PC-3 (cell line): ENCODE results near the gene SERINC1. TPM values are rescaled to one million over a fixed set of nuclear protein-coding genes. Genes with fewer than 3 reads are reported as not detected.

Experiments
- total RNA-seq: library from RNA; depleted of rRNA; stranded (reverse); fragments of >200 nt; gene quantifications from 2 replicates; pipeline ENCODE4 v1.2.3, GENCODE V29; 2014; rRNA removed

Gene SERINC1
- total RNA-seq, 1 experiment from 2014 or later, result 31.7 TPM

Other genes with a start within 250 kb of the SERINC1 start
- gene HSF2, start 72.2 kb downstream of the SERINC1 start, total RNA-seq, result 7.3 and 8.4 TPM in 2 replicates
- 22.4 and 28.0 TPM in 2 replicates for gene PKIB, start 138.6 kb upstream of the SERINC1 start, total RNA-seq